HG02885 (cell line): ENCODE results near the gene GPR3.
"Not testable (repeated sequence)": the region's sequence is repeated elsewhere in the genome, so short reads cannot be mapped to it uniquely, and the experiment has no call there.

ENCODE experiments used
- ATAC-seq: cut with Tn5 transposase; IDR thresholded peaks from one replicate; pipeline ENCODE4 v1.9.1; 2021; ENCODE audit warnings: mild to moderate bottlenecking; ENCODE audit not compliant: unreplicated experiment, poor library complexity

Gene GPR3

GRCh38 chr1:27397110-27397509, 4.7 kb downstream of the GPR3 start:
- no peak for ATAC-seq

- ATAC-seq = no peak
These were observed 5.3 kb downstream of the GPR3 start for GRCh38 chr1:27397749-27398148.

- no peak for ATAC-seq
These were observed 6.2 kb downstream of the GPR3 start for GRCh38 chr1:27398405-27399149.

- ATAC-seq = no peak
These were observed 7.0 kb downstream of the GPR3 start for GRCh38 chr1:27399251-27400025.

- no peak for ATAC-seq
These were observed 7.9 kb downstream of the GPR3 start for GRCh38 chr1:27400082-27400962.

- no peak for ATAC-seq
These were observed 8.5 kb downstream of the GPR3 start for GRCh38 chr1:27400963-27401341.

GRCh38 chr1:27402349-27402754, 9.9 kb downstream of the GPR3 start:
- ATAC-seq = no peak

- ATAC-seq = no peak
These were observed 10.8 kb downstream of the GPR3 start for GRCh38 chr1:27403065-27403726.

- ATAC-seq = no peak
These were observed 11.5 kb downstream of the GPR3 start for GRCh38 chr1:27403931-27404330.

GRCh38 chr1:27405074-27405473, 12.7 kb downstream of the GPR3 start:
- ATAC-seq = no peak

GRCh38 chr1:27405598-27406361, 13.4 kb downstream of the GPR3 start:
- ATAC-seq = not testable (repeated sequence)

- ATAC-seq = no peak
These were observed 13.9 kb downstream of the GPR3 start for GRCh38 chr1:27406362-27406680.

- ATAC-seq = not testable (repeated sequence)
These were observed 14.4 kb downstream of the GPR3 start for GRCh38 chr1:27406791-27407190.

- no peak for ATAC-seq
These were observed 15.7 kb downstream of the GPR3 start for GRCh38 chr1:27408151-27408550.

- ATAC-seq = no peak
These were observed 17.2 kb downstream of the GPR3 start for GRCh38 chr1:27409669-27410068.

GRCh38 chr1:27410709-27411108, 18.3 kb downstream of the GPR3 start:
- ATAC-seq = no peak

GRCh38 chr1:27412502-27412901, 20.1 kb downstream of the GPR3 start:
- no peak for ATAC-seq

- no peak for ATAC-seq
These were observed 20.6 kb downstream of the GPR3 start for GRCh38 chr1:27413004-27413403.

GRCh38 chr1:27414091-27414490, 21.7 kb downstream of the GPR3 start:
- no peak for ATAC-seq
